ENCODE measurements around the gene RIMBP2.
"Not testable (repeated sequence)": the region's sequence is repeated elsewhere in the genome, so short reads cannot be mapped to it uniquely, and the experiment has no call there.

Gene RIMBP2

DNA sequence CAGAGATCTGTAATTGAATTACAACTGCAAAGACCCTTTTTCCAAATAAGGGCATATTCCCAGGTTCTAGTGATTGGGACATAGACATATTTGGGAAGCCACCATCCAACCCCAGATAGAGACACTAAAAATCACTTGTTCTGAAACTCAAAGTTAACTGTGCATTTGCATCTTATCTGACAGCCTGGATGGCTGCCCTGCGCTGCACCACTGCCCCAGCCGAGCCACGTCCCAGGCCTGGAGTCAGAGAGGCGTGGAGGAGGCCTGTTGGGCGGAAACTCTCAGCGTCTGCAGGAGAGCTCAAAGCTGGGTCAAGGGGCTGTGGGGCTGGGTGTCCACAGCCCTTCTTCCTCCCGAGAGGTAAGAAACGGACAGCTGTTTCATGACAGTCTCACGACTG lies 124.4 kb downstream of the RIMBP2 start:
- Histone ChIP-seq H3K4me2 (peak overlapping the region in 9 of 11 experiments; percentile 15 to 98 (median 87); a peak in 17 of 22 replicates), H3K27me3 (peaks cover 0 to 27% (median 12%) of the 10 kb centered on the region in 11 experiments; a peak in 15 of 22 replicates), H3K9me3 (replicated peaks in 1 of 11) (peaks cover 0 to 13% (median 7%) of the 10 kb centered on the region in 11 experiments; a peak in 10 of 22 replicates), H3K9ac (no peak overlapping the region), H3K27ac (no peak overlapping the region), H4K20me1 (peaks cover 0 to 17% (median 0%) of the 10 kb centered on the region in 11 experiments; a peak in 4 of 22 replicates), H3K4me1 (peaks cover 8 to 53% (median 46%) of the 10 kb centered on the region in 10 experiments; a peak in 19 of 20 replicates), H3K36me3 (no peaks in the 10 kb centered on the region), H3K4me3 (no peak overlapping the region)
- no peak for TF ChIP-seq Cebpa-rat (IDR thresholded peaks at IDR 0.05)

DNA sequence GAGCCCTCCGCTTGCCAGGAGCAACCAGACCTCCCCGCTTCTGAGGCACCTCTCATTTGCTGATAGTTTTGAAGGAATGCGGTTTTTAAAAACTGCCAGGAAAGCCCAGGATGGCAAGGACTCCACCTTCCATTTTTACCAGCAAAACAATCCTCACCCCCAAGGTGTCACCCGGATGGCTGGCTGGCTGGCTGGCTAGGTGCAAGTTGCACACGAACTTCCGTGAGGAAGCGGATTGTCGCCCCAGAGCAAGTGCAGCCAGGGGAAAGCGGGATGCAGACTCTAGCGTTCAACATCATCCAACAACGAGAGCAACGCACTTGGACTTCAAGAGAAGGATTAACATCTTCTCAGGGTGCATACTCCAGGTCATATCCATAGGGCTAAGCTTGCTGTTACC lies 125.4 kb downstream of the RIMBP2 start:
- peaks cover 0 to 8% (median 6%) of the 10 kb centered on the region in 11 experiments; a peak in 12 of 22 replicates for H3K9me3 ChIP-seq (replicated peaks in 1 of 11)
- H4K20me1 ChIP-seq, result peaks cover 0 to 17% (median 0%) of the 10 kb centered on the region in 11 experiments; a peak in 4 of 22 replicates
- no peak for TF ChIP-seq Cebpa-rat (IDR thresholded peaks at IDR 0.05)
- peaks cover 0 to 27% (median 12%) of the 10 kb centered on the region in 11 experiments; a peak in 15 of 22 replicates for H3K27me3 ChIP-seq
- H3K4me1 ChIP-seq, result peaks cover 8 to 53% (median 46%) of the 10 kb centered on the region in 10 experiments; a peak in 19 of 20 replicates
- no peak overlapping the region for H3K9ac ChIP-seq
- H3K4me2 ChIP-seq, result peak overlapping the region in 9 of 11 experiments; percentile 52 to 98 (median 87); a peak in 18 of 22 replicates
- H3K4me3 ChIP-seq, result no peak overlapping the region
- no peak overlapping the region for H3K27ac ChIP-seq
- H3K36me3 ChIP-seq, result no peaks in the 10 kb centered on the region

DNA sequence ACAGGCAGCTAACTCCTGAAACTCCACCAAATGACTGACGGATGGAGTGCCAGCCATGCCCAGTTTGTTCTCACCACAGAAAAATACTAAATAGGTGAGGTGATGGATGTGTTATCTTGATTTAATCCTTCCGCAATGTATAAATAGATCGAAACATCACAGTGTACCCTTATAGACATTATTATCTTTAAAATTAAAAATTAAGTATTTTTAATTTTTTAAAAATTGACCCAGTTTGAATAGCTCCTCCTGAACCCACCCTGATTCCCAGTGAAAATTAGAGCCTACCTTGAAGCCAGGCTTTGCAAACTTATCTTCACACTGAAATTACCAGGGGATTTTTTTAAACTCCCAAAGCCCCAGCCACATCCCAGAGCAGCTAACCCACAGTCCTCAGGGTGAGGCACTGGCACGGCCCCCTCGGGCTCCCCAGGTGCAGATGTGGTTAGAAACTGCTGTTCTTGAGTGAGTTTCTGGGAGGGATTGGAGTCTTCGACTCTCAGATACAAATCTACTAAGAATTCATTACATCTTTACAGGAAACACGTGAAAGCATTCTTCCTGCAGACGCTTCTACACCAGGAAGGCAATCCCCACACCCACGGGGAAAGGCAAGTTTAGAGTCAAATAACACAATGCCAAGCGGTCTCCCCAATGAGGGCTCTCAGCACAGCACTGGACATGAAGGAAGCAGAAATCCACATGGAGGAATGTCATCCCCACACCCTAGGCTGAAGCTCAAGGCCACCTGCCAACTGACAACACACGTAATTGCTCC lies 126.4 kb downstream of the RIMBP2 start:
- H3K9me3 ChIP-seq (replicated peaks in 1 of 11), result peaks cover 0 to 16% (median 14%) of the 10 kb centered on the region in 11 experiments; a peak in 10 of 22 replicates
- H4K20me1 ChIP-seq, result peaks cover 0 to 17% (median 0%) of the 10 kb centered on the region in 11 experiments; a peak in 4 of 22 replicates
- no peaks in the 10 kb centered on the region for H3K36me3 ChIP-seq
- peaks cover 8 to 53% (median 46%) of the 10 kb centered on the region in 10 experiments; a peak in 19 of 20 replicates for H3K4me1 ChIP-seq
- TF ChIP-seq Cebpa-rat (IDR thresholded peaks at IDR 0.05), result no peak
- H3K27me3 ChIP-seq, result peaks cover 0 to 27% (median 12%) of the 10 kb centered on the region in 11 experiments; a peak in 15 of 22 replicates
- peak overlapping the region in 1 of 10 experiments; percentile 5; a peak in 1 of 20 replicates for H3K4me3 ChIP-seq
- peak overlapping the region in 1 of 11 experiments; percentile 22; a peak in 1 of 22 replicates for H3K9ac ChIP-seq
- peak overlapping the region in 3 of 11 experiments; percentile 3 to 30 (median 17); a peak in 2 of 22 replicates for H3K27ac ChIP-seq
- peak overlapping the region; percentile 13 to 98 (median 85); a peak in 20 of 22 replicates for H3K4me2 ChIP-seq

DNA sequence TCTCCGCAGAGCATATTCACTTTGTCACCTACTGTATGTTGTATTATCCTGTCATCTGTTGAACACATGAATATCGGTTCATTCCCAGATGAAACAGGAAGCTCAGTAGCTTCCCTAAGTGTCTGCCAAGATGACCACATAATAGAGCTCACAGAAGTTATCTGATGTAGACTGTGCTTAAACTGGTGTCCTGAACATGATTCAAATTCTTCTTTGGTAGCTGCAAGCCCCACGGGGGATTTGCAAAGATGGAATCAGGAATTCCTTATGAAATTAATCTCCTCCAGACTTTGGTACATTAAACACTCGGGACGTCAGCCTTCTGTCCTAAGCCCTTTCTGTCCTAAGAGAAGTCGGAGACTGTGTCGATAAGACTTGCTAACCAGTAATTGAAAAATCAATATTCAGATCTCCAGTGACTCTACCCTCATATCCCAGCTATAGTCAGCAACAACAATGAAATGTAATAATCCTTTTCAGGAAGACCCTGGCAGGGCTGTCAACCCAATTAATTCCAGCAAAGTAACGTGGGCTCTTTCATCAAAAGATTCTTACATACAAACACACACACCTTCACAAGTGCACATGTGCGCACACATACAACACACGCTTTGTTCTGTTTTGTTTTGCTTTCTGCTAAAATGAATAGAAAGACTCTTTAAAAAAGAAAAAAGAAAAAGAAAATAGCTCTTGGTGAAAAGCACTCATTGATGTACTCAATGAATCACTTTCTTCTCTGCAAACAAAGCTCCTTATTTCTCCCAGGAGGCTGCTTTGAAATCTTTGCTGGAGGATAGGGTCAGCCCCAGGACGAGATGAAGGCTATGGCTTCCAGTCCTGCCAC lies 127.2 kb downstream of the RIMBP2 start:
- no peak overlapping the region for H3K4me3 ChIP-seq

DNA sequence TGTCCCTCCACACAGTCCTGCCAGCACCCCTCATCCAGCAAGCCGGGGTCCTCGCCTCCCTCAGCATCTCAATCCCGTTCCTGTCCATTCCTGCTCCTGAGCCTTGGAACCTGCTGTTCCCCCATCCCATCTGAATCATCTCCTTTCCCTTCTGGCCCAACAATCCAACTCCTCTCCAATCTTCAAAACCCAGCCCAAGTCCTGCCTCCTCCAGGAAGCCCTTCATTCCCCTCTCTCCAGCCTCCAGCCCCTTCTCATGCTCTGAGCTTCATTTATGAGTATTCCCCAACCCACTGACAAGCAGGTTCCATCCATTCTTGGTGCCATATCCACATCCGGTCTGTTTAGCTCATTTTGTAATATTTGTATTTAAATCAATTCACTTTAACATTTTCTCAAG lies 128.1 kb downstream of the RIMBP2 start:
- Histone ChIP-seq H3K4me1 (peaks cover 8 to 55% (median 48%) of the 10 kb centered on the region in 10 experiments; a peak in 19 of 20 replicates), H4K20me1 (peaks cover 0 to 17% (median 0%) of the 10 kb centered on the region in 11 experiments; a peak in 4 of 22 replicates), H3K27ac (no peak overlapping the region), H3K4me2 (peak overlapping the region in 3 of 11 experiments; percentile 87 to 98 (median 91); a peak in 5 of 22 replicates), H3K9me3 (replicated peaks in 1 of 11) (peaks cover 0 to 16% (median 14%) of the 10 kb centered on the region in 11 experiments; a peak in 10 of 22 replicates), H3K9ac (no peak overlapping the region), H3K36me3 (no peaks in the 10 kb centered on the region), H3K27me3 (peaks cover 0 to 27% (median 12%) of the 10 kb centered on the region in 11 experiments; a peak in 15 of 22 replicates), H3K4me3 (no peak overlapping the region)
- TF ChIP-seq Cebpa-rat (IDR thresholded peaks at IDR 0.05), result no peak

More for the DNA sequence above, 127.2 kb downstream of the RIMBP2 start:
- Histone ChIP-seq H3K36me3 (no peaks in the 10 kb centered on the region), H4K20me1 (peaks cover 0 to 17% (median 0%) of the 10 kb centered on the region in 11 experiments; a peak in 4 of 22 replicates), H3K27ac (no peak overlapping the region), H3K9ac (no peak overlapping the region), H3K9me3 (replicated peaks in 1 of 11) (peaks cover 0 to 16% (median 14%) of the 10 kb centered on the region in 11 experiments; a peak in 10 of 22 replicates), H3K4me1 (peaks cover 8 to 53% (median 46%) of the 10 kb centered on the region in 10 experiments; a peak in 19 of 20 replicates), H3K27me3 (peaks cover 0 to 27% (median 12%) of the 10 kb centered on the region in 11 experiments; a peak in 15 of 22 replicates), H3K4me2 (peak overlapping the region in 8 of 11 experiments; percentile 61 to 98 (median 88); a peak in 17 of 22 replicates)
- TF ChIP-seq Cebpa-rat (IDR thresholded peaks at IDR 0.05), result no peak

DNA sequence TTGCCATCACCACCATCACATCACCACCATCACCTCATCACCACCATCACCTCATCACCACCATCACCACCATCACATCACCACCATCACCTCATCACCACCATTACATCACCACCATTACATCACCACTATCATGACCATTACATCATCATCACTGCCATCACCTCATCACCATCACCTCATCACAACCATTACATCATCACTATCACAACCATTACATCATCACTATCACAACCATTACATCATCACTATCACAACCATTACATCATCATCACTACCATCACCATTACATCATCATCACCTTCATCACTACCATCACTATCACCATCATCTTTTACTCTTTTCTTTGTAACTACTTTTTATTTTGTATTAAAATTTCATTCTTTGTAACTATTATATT lies 131.6 kb downstream of the RIMBP2 start:
- not testable (repeated sequence) for H4K20me1 ChIP-seq, H3K4me2 ChIP-seq, H3K9ac ChIP-seq, H3K36me3 ChIP-seq, H3K27ac ChIP-seq, H3K4me3 ChIP-seq
- peaks cover 0 to 16% (median 14%) of the 10 kb centered on the region in 11 experiments; a peak in 10 of 22 replicates for H3K9me3 ChIP-seq (replicated peaks in 1 of 11)
- 0 out of 22 replicates have a peak, but pooled peaks of 1 of the 11 experiments have one; percentile 19 for TF ChIP-seq Cebpa-rat (IDR thresholded peaks at IDR 0.05)
- H3K27me3 ChIP-seq, result peaks cover 0 to 15% (median 11%) of the 10 kb centered on the region in 11 experiments; a peak in 15 of 22 replicates
- peaks cover 0 to 30% (median 23%) of the 10 kb centered on the region in 10 experiments; a peak in 15 of 20 replicates for H3K4me1 ChIP-seq

DNA sequence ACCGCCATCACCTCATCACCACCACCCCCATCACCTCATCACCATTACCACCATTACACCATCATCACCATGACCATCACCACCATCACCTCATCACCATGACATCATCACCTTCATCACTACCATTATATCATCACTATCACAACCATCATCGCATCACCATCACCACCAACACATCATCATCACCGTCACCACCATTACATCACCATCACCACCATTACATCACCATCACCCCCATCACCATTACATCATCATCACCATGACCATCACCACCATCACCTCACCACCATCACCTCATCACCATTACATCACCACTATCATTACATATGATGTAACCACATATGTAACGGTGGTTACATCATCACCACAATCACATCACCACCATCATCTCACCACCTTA lies 132.3 kb downstream of the RIMBP2 start:
- no peak overlapping the region for H3K4me2 ChIP-seq
- H3K4me3 ChIP-seq, result no peak overlapping the region
- peaks cover 0 to 16% (median 14%) of the 10 kb centered on the region in 11 experiments; a peak in 10 of 22 replicates for H3K9me3 ChIP-seq (replicated peaks in 1 of 11)
- peaks cover 0 to 16% (median 11%) of the 10 kb centered on the region in 11 experiments; a peak in 14 of 22 replicates for H3K27me3 ChIP-seq
- no peaks in the 10 kb centered on the region for H3K36me3 ChIP-seq
- H3K4me1 ChIP-seq, result peaks cover 0 to 23% (median 16%) of the 10 kb centered on the region in 10 experiments; a peak in 15 of 20 replicates
- H4K20me1 ChIP-seq, result no peaks in the 10 kb centered on the region
- H3K9ac ChIP-seq, result no peak overlapping the region
- no peak for TF ChIP-seq Cebpa-rat (IDR thresholded peaks at IDR 0.05)
- H3K27ac ChIP-seq, result no peak overlapping the region

DNA sequence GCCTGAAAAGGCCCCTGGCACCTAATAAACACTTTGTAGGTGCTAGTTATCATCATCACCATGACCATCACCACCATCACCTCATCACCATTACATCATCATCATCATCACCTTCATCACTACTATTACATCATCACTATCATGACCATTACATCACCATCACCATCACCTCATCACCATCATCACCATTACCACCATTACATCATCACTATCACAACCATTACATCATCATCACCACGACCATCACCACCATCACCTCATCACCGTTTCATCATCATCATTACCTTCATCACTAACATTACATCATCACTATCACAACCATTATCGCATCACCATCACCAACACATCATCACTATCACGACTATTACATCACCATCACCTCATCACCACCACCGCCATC lies 132.8 kb downstream of the RIMBP2 start:
- H4K20me1 ChIP-seq, result no peaks in the 10 kb centered on the region
- no peaks in the 10 kb centered on the region for H3K36me3 ChIP-seq
- peaks cover 0 to 16% (median 6%) of the 10 kb centered on the region in 11 experiments; a peak in 13 of 22 replicates for H3K27me3 ChIP-seq
- peak overlapping the region in 6 of 11 experiments; percentile 42 to 61 (median 50); a peak in 7 of 22 replicates for H3K4me2 ChIP-seq
- H3K9me3 ChIP-seq (replicated peaks in 1 of 11), result peaks cover 0 to 16% (median 14%) of the 10 kb centered on the region in 11 experiments; a peak in 10 of 22 replicates
- TF ChIP-seq Cebpa-rat (IDR thresholded peaks at IDR 0.05), result peak in 2 of 11 experiments; percentile 12 to 39; a peak in 2 of 22 replicates
- H3K4me3 ChIP-seq, result no peak overlapping the region
- no peak overlapping the region for H3K9ac ChIP-seq
- peaks cover 0 to 19% (median 12%) of the 10 kb centered on the region in 10 experiments; a peak in 15 of 20 replicates for H3K4me1 ChIP-seq
- H3K27ac ChIP-seq, result no peak overlapping the region
